GM12892 (cell line): ENCODE results near the gene SNRPB.
A peak's percentile ranks its signal among the peaks of the same experiment; 100 is the strongest.

Source experiments
- DNase-seq: peaks from one replicate; pipeline ENCODE4 v3.0.0; 2011; ENCODE audit not compliant: insufficient read length
- FAIRE-seq: peaks from 2 replicates; lab custom pipeline; 2011; peaks lifted over from hg19 to GRCh38; lab: Jason Lieb, UNC
- POLR2A ChIP-seq: IDR thresholded peaks from 2 replicates; pipeline ENCODE4 v1.6.1; 2011; ENCODE audit warnings: low read depth, low read length, control low read depth
- POLR2AphosphoS5 ChIP-seq: IDR thresholded peaks from 2 replicates; pipeline ENCODE4 v1.6.1; 2011; ENCODE audit warnings: low read depth, low read length, control low read depth
- TAF1 ChIP-seq: IDR thresholded peaks from 2 replicates; pipeline ENCODE4 v1.6.1; 2011; ENCODE audit warnings: low read depth, mild to moderate bottlenecking, control low read depth, low read length, borderline replicate concordance

The SNRPB gene

DNA sequence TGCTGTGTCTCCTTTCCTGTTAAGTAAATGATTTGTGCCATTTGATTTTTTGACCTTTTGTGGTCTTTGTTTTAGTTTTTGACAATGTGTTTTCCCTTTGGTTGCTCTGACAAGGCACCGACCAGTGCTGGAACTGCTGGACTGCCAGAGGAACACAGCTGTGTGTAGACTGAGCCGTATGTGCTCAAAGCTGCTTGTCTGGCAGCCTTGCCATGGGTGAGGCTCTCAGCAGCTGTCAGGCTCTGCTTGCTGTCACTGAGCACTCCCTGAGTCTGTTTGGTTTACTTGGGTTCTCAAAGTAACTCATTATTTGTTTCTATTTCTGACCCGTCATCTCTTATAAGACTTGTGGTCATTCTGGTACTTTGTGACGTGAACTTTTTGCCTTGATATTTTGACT is 15.1 kb upstream of the SNRPB start:
- no peak for DNase-seq
- TF ChIP-seq TAF1 (no peak), POLR2AphosphoS5 (no peak), POLR2A (no peak)
- no peak for FAIRE-seq

DNA sequence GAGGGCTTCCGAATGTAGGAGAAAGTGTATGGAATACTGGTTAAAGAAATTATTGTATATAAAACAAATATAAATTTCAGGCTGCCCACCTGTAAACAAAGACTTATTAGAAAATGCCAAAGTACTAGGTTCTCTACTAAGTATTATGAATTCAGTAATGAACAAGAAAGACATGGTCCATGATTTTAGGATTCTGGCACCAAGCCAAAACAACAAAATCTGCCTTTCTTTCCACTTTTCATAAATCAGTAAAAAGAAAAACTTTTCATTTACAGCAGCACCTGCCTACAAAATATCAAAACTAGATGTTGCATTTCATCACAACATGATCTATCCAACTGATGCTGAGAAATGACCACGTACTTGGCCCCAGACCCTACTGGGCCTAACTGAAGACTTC is 14.5 kb upstream of the SNRPB start:
- TF ChIP-seq TAF1 (no peak), POLR2AphosphoS5 (no peak), POLR2A (no peak)
- DNase-seq (no peak), FAIRE-seq (no peak)

DNA sequence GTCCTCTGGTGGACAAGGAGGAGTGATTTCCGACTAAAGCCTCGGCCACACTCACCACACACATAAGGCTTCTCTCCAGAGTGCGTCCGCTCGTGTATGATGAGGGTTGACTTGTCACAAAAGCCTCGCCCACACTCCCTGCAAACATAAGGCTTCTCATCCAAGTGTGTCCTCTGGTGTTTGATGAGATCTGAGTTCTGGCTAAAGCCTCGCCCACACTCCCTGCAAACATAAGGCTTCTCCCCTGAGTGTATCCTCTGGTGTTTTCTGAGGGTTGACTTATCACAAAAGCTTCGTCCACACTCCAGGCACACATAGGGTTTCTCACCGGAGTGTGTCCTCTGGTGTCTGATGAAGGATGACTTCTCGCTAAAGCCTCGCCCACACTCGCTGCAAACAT is 12.9 kb upstream of the SNRPB start:
- FAIRE-seq (no peak), DNase-seq (no peak)
- TF ChIP-seq POLR2A (no peak), TAF1 (no peak), POLR2AphosphoS5 (no peak)

DNA sequence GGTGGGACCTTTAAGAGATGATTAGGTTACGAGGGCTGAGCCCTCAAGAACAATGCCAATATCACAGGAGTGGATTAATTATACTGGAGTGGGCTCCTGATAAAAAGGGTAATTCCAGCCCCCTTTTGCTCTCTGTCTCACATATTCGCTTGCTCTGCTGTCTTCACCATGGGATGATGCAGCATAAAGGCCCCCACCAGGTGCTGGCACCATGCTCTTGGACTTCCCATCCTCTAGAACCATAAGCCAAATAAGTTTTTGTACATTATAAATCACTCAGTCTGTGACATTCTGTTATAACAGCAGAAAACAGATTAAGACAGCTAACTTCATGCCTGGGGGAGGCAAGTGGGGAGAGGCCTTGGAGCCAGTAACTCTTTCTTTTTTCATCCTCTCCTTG is 9.8 kb upstream of the SNRPB start:
- no peak for TF ChIP-seq POLR2A
- no peak for TF ChIP-seq TAF1
- TF ChIP-seq POLR2AphosphoS5: no peak
- no peak for FAIRE-seq

DNA sequence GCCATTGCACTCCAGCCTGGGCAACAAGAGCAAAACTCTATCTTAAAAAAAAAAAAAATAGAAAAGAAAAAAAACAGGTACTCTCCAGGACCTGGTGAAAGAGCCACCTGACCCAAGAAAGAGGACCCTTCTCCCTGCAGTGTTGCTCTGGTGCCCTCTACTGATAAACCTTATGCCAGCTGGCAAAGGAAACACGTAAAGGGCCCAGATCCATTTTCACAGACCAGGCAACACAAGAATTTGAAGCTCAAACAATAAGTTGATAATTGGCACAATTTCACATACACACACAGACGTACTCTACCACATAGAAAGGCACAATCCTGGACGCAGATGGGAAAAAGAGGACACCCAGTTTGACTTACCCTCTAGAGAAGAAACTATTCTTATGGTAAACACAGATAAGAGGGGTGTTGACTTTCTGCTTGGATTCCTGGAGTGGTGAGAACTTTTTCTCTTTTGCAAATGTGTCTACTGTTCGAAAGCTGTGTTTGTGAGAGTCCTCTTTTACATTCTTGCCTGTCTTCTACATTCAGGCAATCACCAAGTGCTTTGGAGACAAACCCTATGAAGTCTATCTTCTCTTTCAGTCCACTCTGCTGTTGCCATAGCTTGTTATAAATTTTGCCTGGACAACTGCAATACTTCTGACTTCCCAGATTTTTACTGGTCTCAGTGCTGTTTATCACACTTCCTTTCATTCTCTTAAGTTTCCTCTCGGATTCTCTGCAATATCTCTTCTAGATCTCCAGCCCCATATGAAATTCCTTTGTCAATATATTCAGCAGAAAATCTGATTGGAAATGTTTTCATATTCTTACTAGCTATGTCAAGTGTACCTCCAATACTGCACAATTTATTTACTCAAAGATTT is 6.4 kb upstream of the SNRPB start:
- TF ChIP-seq TAF1: no peak
- TF ChIP-seq POLR2A: no peak
- TF ChIP-seq POLR2AphosphoS5: no peak
- DNase-seq (no peak), FAIRE-seq (no peak)

More for the DNA sequence above, 9.8 kb upstream of the SNRPB start:
- DNase-seq: no peak

DNA sequence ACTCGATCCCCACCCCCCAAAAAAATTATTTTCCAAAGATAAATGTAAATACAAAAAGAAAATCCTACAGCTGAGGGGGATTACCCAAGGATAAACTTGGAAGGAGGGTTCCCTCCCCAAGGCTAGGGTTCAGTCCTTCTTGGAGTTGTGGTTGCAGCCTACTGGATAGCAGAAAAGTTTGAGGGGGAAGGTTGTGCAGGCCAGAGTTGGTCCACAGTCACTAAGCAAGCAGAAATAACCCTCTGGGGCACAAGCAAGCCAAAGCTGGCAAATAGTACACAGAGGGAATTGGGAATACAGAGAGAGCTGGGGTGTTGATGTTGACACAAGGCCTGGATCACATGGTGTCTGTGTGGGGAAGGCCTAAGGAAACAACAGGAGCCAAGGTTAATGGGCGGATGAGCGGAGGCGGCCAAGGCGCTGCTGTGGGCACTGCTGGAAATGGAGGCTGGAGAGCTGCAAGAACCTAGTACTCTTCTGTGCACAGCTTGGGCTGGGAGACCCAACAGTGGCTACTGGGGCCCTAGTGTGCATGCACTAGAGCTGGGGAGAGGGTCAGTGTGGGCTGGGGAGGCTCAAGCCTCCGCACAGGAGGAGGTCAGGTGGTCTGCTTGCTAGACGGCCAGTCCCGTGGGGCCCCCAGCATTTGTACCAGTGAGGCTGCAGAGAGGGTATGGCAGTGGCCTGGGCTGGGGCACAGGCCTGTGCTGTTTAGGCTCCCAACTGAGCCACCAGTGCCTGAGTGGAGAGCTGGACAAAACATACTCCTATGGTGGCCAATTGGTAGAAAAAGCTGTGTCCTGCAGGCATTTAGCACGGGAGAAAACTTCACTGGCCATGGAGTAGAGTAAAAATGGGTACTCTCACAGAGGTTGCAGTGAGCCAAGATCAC is 5.5 kb upstream of the SNRPB start:
- DNase-seq: no peak
- no peak for TF ChIP-seq TAF1
- TF ChIP-seq POLR2A: no peak
- no peak for TF ChIP-seq POLR2AphosphoS5
- FAIRE-seq: no peak

DNA sequence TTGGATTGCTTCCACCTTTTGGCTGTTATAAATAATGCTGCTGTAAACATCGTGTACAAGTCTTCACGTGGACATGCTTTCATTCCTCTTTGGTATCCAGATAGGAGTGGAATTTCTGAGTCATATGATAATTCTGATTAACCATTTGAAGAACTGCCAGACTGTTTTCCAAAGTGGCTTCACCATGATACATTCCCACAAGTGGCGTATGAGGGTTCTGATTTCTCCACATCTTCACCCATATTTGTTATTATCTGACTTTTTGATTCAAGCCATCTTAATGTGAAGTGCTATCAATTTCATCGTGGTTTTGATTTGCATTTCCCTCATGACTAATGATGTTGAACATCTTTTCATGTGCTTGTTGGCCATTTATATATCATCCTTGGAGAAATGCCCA is 2.9 kb upstream of the SNRPB start:
- TF ChIP-seq TAF1 (no peak), POLR2AphosphoS5 (no peak), POLR2A (no peak)
- FAIRE-seq (no peak), DNase-seq (no peak)

DNA sequence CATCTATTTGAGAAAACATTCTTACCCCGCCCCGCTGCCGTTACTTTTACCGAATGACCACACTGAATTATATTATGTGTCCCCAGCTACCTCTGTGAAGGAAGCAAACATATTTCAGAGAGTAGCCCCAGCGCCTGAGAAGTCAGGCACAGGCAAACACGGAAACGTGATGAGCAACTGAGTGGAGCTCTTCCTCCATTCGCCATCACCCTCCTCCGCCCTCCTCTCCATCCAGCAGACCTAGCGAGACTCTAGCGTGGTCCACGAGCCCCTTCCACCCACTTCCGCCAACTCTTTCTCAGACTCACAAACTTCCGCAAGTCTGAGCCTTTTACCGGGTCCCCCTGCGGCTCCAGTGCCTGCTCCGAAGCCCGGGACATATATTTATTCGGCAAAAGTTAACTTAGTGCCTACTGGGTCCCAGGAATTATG is 582 bp downstream of the SNRPB start:
- TF ChIP-seq POLR2AphosphoS5: no peak
- no peak for TF ChIP-seq POLR2A
- no peak for TF ChIP-seq TAF1
- FAIRE-seq: no peak
- peak; percentile 54 for DNase-seq

DNA sequence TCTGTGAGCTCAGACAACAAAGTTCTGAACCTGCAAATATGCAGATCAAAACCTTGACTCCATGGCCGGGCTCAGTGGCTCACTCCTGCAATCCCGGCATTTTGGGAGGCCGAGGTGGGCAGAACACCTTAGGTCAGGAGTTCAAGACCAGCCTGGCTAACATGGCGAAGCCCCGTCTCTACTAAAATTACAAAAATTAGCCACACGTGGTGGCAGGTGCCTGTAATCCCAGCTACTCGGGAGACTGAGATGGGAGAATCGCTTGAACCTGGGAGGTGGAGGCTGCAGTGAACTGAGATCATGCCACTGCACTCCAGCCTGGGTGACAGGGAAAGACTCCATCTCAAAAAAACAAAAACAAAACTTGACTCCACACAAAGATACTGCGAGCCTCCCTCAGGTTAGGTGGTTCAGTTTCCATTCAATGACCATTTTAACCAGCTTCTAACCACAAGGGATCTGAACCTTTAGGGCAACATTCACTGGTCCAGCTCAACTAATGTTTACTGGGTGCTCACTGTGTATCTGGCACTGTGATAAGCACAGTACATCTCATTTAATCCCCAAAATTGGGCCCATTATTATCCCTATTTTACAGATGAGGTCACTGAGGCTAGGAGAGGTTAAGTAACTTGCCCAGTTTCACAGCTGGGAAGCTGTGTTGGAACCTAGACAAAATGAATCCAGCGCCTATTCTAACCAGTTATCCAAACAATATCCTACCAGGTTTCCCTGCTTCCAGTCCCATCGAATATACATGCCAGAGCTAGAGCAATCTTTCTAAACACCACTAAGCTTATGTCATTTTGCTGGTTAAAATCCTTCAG is 1.8 kb downstream of the SNRPB start:
- DNase-seq: no peak
- TF ChIP-seq TAF1 (no peak), POLR2A (no peak), POLR2AphosphoS5 (no peak; the same call in 1 of the 2 replicates)
- FAIRE-seq: no peak

DNA sequence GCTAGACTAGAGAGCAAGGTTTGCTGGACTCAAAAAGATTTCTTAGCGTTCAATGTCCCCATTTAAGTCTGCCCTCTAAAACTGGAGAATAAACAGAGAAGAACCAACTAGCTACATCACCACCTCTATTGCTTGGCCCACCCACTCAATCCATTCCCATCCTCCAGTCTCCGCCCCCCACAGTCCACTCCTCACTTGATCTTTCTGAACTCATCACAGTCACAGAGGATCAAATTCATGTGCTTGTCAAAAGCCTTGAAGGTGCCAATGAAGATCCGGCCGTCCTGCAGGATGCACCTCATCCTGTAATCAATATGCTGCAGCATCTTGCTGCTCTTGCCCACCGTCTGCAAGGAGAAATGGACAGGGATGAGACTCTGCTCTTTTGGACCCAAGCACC is 3.2 kb downstream of the SNRPB start:
- TF ChIP-seq POLR2AphosphoS5 (no peak), TAF1 (no peak), POLR2A (no peak)
- FAIRE-seq: no peak
- no peak for DNase-seq
